A673 (cell line): Measurements from ENCODE around the gene GPX4.

Experiments used
- EZH2 ChIP-seq: fragments of 200-600 bp; sonication (generic); IDR thresholded peaks from 2 replicates; pipeline ENCODE4 v1.6.1; 2017; ENCODE audit warnings: borderline replicate concordance, low read depth, mild to moderate bottlenecking, mixed read lengths, antibody characterized with exemption, low read length; ENCODE audit not compliant: poor library complexity, severe bottlenecking
- TF ChIP-seq, protein P1 (sequence below): fragments of 300-800, 200-600 bp; sonication (generic); conservative IDR thresholded peaks from 2 replicates; pipeline ENCODE4 v1.5.1; 2017; ENCODE audit warnings: low read depth, mild to moderate bottlenecking, antibody characterized with exemption, low read length, moderate library complexity, mixed read lengths

- TF ChIP-seq, protein P1, sequence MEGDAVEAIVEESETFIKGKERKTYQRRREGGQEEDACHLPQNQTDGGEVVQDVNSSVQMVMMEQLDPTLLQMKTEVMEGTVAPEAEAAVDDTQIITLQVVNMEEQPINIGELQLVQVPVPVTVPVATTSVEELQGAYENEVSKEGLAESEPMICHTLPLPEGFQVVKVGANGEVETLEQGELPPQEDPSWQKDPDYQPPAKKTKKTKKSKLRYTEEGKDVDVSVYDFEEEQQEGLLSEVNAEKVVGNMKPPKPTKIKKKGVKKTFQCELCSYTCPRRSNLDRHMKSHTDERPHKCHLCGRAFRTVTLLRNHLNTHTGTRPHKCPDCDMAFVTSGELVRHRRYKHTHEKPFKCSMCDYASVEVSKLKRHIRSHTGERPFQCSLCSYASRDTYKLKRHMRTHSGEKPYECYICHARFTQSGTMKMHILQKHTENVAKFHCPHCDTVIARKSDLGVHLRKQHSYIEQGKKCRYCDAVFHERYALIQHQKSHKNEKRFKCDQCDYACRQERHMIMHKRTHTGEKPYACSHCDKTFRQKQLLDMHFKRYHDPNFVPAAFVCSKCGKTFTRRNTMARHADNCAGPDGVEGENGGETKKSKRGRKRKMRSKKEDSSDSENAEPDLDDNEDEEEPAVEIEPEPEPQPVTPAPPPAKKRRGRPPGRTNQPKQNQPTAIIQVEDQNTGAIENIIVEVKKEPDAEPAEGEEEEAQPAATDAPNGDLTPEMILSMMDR = no peak
- TF ChIP-seq EZH2 = no peak
These were observed 22.0 kb downstream of the GPX4 start for GRCh38 chr19:1125601-1126467.
